T-helper 17 cell (primary cell): ENCODE results near the gene CPB2. TPM values are rescaled to one million over a fixed set of nuclear protein-coding genes. Genes with fewer than 3 reads are reported as not detected.

Experiments
- ATAC-seq: fragments of 150-1000 bp; cut with Tn5 transposase; 2 replicates; pipeline ENCODE4 v1.10.0; 2021; ENCODE audit warnings: mild to moderate bottlenecking, moderate library complexity
- DNase-seq, 3 donors: peaks; one replicate each; pipeline versions ENCODE4 v3.0.0 to v3.0.0-alpha.2; 2020 to 2021
- H3K9me3 ChIP-seq: one replicate; pipeline ENCODE4 v1.7.0; 2013; ENCODE audit warnings: low read length, mild to moderate bottlenecking; ENCODE audit not compliant: control insufficient read depth, poor library complexity, severe bottlenecking
- H3K27ac Mint-ChIP-seq: one replicate; pipeline ENCODE4 v1.8.0; 2022; ENCODE audit warnings: mild to moderate bottlenecking, moderate library complexity, mixed read lengths
- H3K27me3 Mint-ChIP-seq: one replicate; pipeline ENCODE4 v1.8.0; 2022; ENCODE audit warnings: mixed read lengths
- H3K36me3 Mint-ChIP-seq: one replicate; pipeline ENCODE4 v1.8.0; 2022; ENCODE audit warnings: low read depth, mixed read lengths
- H3K4me1 Mint-ChIP-seq: one replicate; pipeline ENCODE4 v1.8.0; 2022; ENCODE audit warnings: mild to moderate bottlenecking, mixed read lengths
- H3K4me3 Mint-ChIP-seq: one replicate; pipeline ENCODE4 v1.8.0; 2022; ENCODE audit warnings: mild to moderate bottlenecking, moderate library complexity, mixed read lengths
- total RNA-seq, 4 donors: library from RNA in 2 of 4; stranded (reverse) in 2 of 4; gene quantifications; one replicate each; pipeline ENCODE4 v1.2.3 and lab custom pipeline; 2022 to 2026

The CPB2 gene
- total RNA-seq, 2 donors from 2014 or later, result not detected

DNA sequence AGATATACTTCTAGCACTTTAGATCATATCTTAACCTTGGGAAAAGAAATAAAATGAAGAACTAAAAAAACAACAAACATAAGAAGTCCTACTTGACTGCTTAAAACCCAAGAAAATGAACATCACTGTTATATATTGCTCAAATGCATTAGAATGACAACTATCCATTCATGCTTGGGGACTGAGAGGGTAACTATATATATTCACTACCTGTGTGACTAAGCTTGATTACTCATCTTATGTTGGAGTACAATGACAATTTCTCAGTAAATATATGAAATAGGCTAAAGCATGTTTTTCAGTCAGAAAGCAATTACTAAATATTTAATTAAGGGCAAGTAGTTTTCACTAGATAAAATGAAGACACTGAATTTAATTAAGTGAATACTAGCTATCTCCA lies 92.4 kb downstream of the CPB2 start:
- Mint-ChIP-seq H3K4me3 (no peak overlapping the region), H3K27ac (no peak overlapping the region), H3K27me3 (no peaks in the 10 kb centered on the region), H3K4me1 (peaks cover 11% of the 10 kb centered on the region), H3K36me3 (peaks cover 16% of the 10 kb centered on the region)
- no peaks in the 10 kb centered on the region for H3K9me3 ChIP-seq
- DNase-seq, result no peak
- no peak for ATAC-seq

DNA sequence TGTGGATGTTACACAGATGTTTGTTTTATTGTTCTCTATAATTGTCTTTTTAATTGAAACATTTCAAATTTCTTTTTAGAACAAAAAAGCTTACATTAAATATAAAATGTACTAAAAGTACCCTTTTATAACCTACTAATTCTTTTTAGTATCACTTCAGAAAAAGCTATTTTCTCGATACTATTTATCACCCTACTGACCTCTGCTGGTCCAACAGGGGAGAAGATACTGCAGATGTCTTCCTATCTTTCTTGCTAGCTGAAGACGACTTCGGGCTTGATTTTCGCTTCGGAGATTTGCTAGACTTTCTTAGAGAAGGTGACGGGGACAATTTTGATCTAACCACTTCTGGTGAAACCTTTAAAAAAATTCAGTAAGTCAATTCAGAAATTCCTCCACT lies 94.7 kb downstream of the CPB2 start:
- no peaks in the 10 kb centered on the region for H3K9me3 ChIP-seq
- Mint-ChIP-seq H3K4me1 (peaks cover 5% of the 10 kb centered on the region), H3K4me3 (no peak overlapping the region), H3K27ac (no peak overlapping the region), H3K36me3 (peaks cover 6% of the 10 kb centered on the region), H3K27me3 (no peaks in the 10 kb centered on the region)
- no peak for DNase-seq
- ATAC-seq, result no peak

GRCh38 chr13:46008631-46009030 lies 96.2 kb downstream of the CPB2 start:
- Mint-ChIP-seq H3K27ac (no peak overlapping the region), H3K27me3 (no peaks in the 10 kb centered on the region), H3K4me1 (peaks cover 3% of the 10 kb centered on the region), H3K4me3 (no peak overlapping the region), H3K36me3 (peaks cover 3% of the 10 kb centered on the region)
- no peak for DNase-seq
- H3K9me3 ChIP-seq, result no peaks in the 10 kb centered on the region
- ATAC-seq, result no peak

DNA sequence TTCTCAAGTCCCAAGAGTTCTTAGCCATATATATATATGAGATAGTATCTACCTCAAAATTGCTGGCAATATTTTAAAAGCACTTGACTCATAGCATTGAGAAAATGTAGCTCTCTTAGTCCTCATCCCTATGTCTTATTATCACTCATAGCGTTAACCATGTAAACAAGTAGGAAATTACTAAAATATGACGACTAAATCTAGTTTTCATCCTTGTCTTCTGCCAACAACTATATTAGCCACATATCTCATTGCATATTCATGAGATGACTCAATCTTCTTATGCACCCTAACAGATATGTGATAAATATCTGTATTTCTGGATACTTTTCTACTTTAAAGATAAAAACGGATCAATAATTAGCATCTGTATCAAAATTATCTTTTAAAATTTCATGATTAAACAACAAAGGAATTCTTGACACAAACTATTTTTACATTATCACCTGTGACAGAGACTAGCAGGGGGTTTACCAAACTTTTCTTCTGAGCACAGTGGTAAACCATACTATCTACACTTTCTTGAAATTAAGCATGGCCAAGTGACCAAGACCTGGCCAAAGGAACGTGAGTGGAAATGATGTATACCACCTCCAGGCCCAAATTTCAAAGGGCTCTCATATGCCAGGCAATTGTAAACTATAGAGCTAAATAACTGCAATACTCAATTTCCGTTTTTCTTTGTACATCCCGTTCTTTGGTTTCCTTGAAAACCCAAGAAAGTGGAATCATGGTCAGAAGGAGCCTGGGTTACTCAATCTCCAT lies 98.0 kb downstream of the CPB2 start:
- ATAC-seq (no peak), DNase-seq (no peak)
- no peak overlapping the region for H3K4me3 Mint-ChIP-seq
- no peak overlapping the region for H3K27ac Mint-ChIP-seq
- H3K9me3 ChIP-seq, result no peaks in the 10 kb centered on the region
- no peaks in the 10 kb centered on the region for H3K4me1 Mint-ChIP-seq
- H3K36me3 Mint-ChIP-seq, result peaks cover 3% of the 10 kb centered on the region
- no peaks in the 10 kb centered on the region for H3K27me3 Mint-ChIP-seq

DNA sequence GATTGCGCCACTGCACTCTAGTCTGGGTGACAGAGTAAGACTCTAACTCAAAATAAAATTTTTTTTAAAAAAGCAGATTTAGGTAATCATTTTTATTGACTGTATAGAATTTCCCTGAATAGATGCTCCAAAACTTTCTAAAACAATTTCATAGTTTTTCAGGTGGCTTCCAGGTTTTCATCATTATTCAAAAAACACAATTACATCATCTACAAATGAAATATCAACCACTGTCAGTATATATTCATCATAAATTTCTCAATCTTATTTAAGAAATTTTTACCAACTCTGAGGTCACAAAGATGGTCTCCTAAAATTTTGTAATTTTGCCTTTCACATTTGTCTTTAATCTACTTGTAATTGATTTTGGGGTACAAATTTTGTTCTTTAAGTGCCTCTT lies 100.3 kb downstream of the CPB2 start:
- no peak overlapping the region for H3K27ac Mint-ChIP-seq
- no peak overlapping the region for H3K4me3 Mint-ChIP-seq
- DNase-seq (no peak), ATAC-seq (no peak)
- H3K9me3 ChIP-seq, result no peaks in the 10 kb centered on the region
- peaks cover 10% of the 10 kb centered on the region for H3K36me3 Mint-ChIP-seq
- no peaks in the 10 kb centered on the region for H3K27me3 Mint-ChIP-seq
- H3K4me1 Mint-ChIP-seq, result peaks cover 2% of the 10 kb centered on the region

Other genes with a start within 250 kb of the CPB2 start
- gene ZC3H13, start 52.3 kb downstream of the CPB2 start, total RNA-seq, result 10 to 100 TPM; 46.5 to 48.6 TPM
- gene LCP1, start 77.1 kb upstream of the CPB2 start, total RNA-seq, result 100 to 1,000 TPM; 485 to 528 TPM
- gene LRRC63, start 106.9 kb upstream of the CPB2 start, total RNA-seq, result under 1 TPM; 0.39 to 0.60 TPM